Nephron (organoid): Measurements from ENCODE around the gene ADAR.

ENCODE experiments used
- H3K27ac Mint-ChIP-seq, 3 experiments: 2 replicates each; pipeline ENCODE4 v1.8.0; 2020; ENCODE audit warnings: mixed read lengths in 3 of 3, mild to moderate bottlenecking in 2 of 3, moderate library complexity in 1 of 3
- H3K27me3 Mint-ChIP-seq: 2 replicates; pipeline ENCODE4 v1.8.0; 2021; ENCODE audit warnings: low read depth, mild to moderate bottlenecking, moderate library complexity, mixed read lengths
- H3K36me3 Mint-ChIP-seq: 2 replicates; pipeline ENCODE4 v1.8.0; 2020; ENCODE audit warnings: low read depth, mixed read lengths
- H3K4me1 Mint-ChIP-seq: 2 replicates; pipeline ENCODE4 v1.8.0; 2020; ENCODE audit warnings: mixed read lengths
- H3K4me3 Mint-ChIP-seq, 3 experiments: 2 replicates each; pipeline ENCODE4 v1.8.0; 2020; ENCODE audit warnings: mild to moderate bottlenecking in 3 of 3, mixed read lengths in 3 of 3, moderate library complexity in 2 of 3
- H3K9me3 Mint-ChIP-seq: 2 replicates; pipeline ENCODE4 v1.8.0; 2020; ENCODE audit warnings: mixed read lengths
- CTCF ChIP-seq, 3 experiments: fragments of 200-600 bp; sonication (generic); IDR thresholded peaks; one replicate each; pipeline ENCODE4 v1.5.0; 2021; ENCODE audit warnings: antibody characterized with exemption in 3 of 3; ENCODE audit not compliant: unreplicated experiment in 3 of 3

ADAR gene

GRCh38 chr1:154627257-154628120, 19.5 kb upstream of the ADAR start:
- Mint-ChIP-seq H3K36me3 (peaks cover 17% of the 10 kb centered on the region), H3K4me1 (peaks cover 33% of the 10 kb centered on the region), H3K4me3 (peak overlapping the region; percentile 93 to 95 (median 94)), H3K27ac (peak overlapping the region; percentile 96 to 99 (median 97)), H3K27me3 (peaks cover 11% of the 10 kb centered on the region), H3K9me3 (peaks cover 17% of the 10 kb centered on the region)
- TF ChIP-seq CTCF (IDR thresholded peaks at IDR 0.05; ENCODE audit: unreplicated experiment in 3 of 3) = no peak

- Mint-ChIP-seq H3K4me3 (peak overlapping the region; percentile 93 to 95 (median 94)), H3K9me3 (peaks cover 17% of the 10 kb centered on the region), H3K36me3 (peaks cover 20% of the 10 kb centered on the region), H3K4me1 (peaks cover 37% of the 10 kb centered on the region), H3K27ac (peak overlapping the region; percentile 84 to 97 (median 93)), H3K27me3 (peaks cover 4% of the 10 kb centered on the region)
- no peak for TF ChIP-seq CTCF (IDR thresholded peaks at IDR 0.05; ENCODE audit: unreplicated experiment in 3 of 3)
These were observed 18.7 kb upstream of the ADAR start for GRCh38 chr1:154626456-154627256.

GRCh38 chr1:154624746-154625643, 17.0 kb upstream of the ADAR start:
- Mint-ChIP-seq H3K4me3 (peak overlapping the region; percentile 47 to 81 (median 74)), H3K27ac (peak overlapping the region; percentile 59 to 78 (median 64)), H3K9me3 (peaks cover 11% of the 10 kb centered on the region), H3K27me3 (no peaks in the 10 kb centered on the region), H3K36me3 (peaks cover 22% of the 10 kb centered on the region), H3K4me1 (peaks cover 40% of the 10 kb centered on the region)
- TF ChIP-seq CTCF (IDR thresholded peaks at IDR 0.05; ENCODE audit: unreplicated experiment in 3 of 3) = no peak

GRCh38 chr1:154623358-154623757, 15.4 kb upstream of the ADAR start:
- Mint-ChIP-seq H3K4me3 (peak overlapping the region in 1 of 3 experiments; percentile 21), H3K9me3 (no peaks in the 10 kb centered on the region), H3K36me3 (peaks cover 15% of the 10 kb centered on the region), H3K4me1 (peaks cover 40% of the 10 kb centered on the region), H3K27me3 (no peaks in the 10 kb centered on the region), H3K27ac (no peak overlapping the region)
- no peak for TF ChIP-seq CTCF (IDR thresholded peaks at IDR 0.05; ENCODE audit: unreplicated experiment in 3 of 3)

GRCh38 chr1:154622503-154623039, 14.6 kb upstream of the ADAR start:
- Mint-ChIP-seq H3K9me3 (no peaks in the 10 kb centered on the region), H3K4me3 (peak overlapping the region in 1 of 3 experiments; percentile 21), H3K4me1 (peaks cover 36% of the 10 kb centered on the region), H3K27me3 (no peaks in the 10 kb centered on the region), H3K27ac (no peak overlapping the region), H3K36me3 (peaks cover 15% of the 10 kb centered on the region)
- no peak for TF ChIP-seq CTCF (IDR thresholded peaks at IDR 0.05; ENCODE audit: unreplicated experiment in 3 of 3)
